SK-N-SH (cell line): ENCODE data around the gene TEN1. TPM values are rescaled to one million over a fixed set of nuclear protein-coding genes. Genes with fewer than 3 reads are reported as not detected.

Experiments
- CTCF ChIA-PET: fragments of 300-600, 350-600 bp; formaldehyde crosslinking; extraction: SDS; loops from one replicate; lab custom pipeline; 2021; lab: Yijun Ruan, JAX
- POLR2A ChIA-PET: fragments of 350-600 bp; sonication (Branson Sonifier 250); formaldehyde crosslinking; extraction: SDS; loops from one replicate; lab custom pipeline; 2020; ENCODE audit warnings: antibody characterized with exemption, inconsistent platforms; lab: Yijun Ruan, JAX
- DNase-seq: peaks from one replicate; pipeline ENCODE4 v3.0.0; 2012
- H2AFZ ChIP-seq: fragments of 200-600 bp; sonication (generic); 2 replicates; pipeline ENCODE4 v1.8.1; 2016; ENCODE audit warnings: antibody characterized with exemption, mild to moderate bottlenecking, low read depth
- H3F3A ChIP-seq: fragments of 200-600 bp; sonication (generic); replicated peaks from 2 replicates; pipeline ENCODE3; 2016; ENCODE audit warnings: antibody characterized with exemption, mild to moderate bottlenecking; ENCODE audit not compliant: insufficient read depth
- H3K27ac ChIP-seq, 2 experiments: fragments of 200-500 bp in 1 of 2; fragments of 200-600 bp in 1 of 2; sonication (Bioruptor generic) in 1 of 2; sonication (generic), shearing (Covaris generic) in 1 of 2; 2 replicates each; pipeline versions ENCODE4 v1.5.1 to v1.6.1; 2014 to 2016; ENCODE audit warnings: low read depth in 2 of 2, inconsistent platforms in 1 of 2, low read length in 1 of 2, mild to moderate bottlenecking in 1 of 2, mixed read lengths in 1 of 2
- H3K27me3 ChIP-seq: fragments of 200-600 bp; sonication (generic), shearing (Covaris generic); 2 replicates; pipeline ENCODE4 v1.6.1; 2016; ENCODE audit warnings: mixed run types; ENCODE audit not compliant: insufficient read depth
- H3K36me3 ChIP-seq, 2 experiments: fragments of 200-500 bp in 1 of 2; fragments of 200-600 bp in 1 of 2; sonication (Bioruptor generic) in 1 of 2; sonication (generic) in 1 of 2; replicated peaks in 1 of 2; 2 replicates each; pipeline versions ENCODE3 to v1.5.1; 2014 to 2016; ENCODE audit warnings: low read length in 1 of 2, mild to moderate bottlenecking in 1 of 2; ENCODE audit not compliant: insufficient read depth in 2 of 2, control insufficient read depth in 1 of 2
- H3K4me1 ChIP-seq, 2 experiments: fragments of 200-500 bp in 1 of 2; fragments of 200-600 bp in 1 of 2; sonication (Bioruptor generic) in 1 of 2; sonication (generic), shearing (Covaris generic) in 1 of 2; 2 replicates each; pipeline versions ENCODE4 v1.5.1 to v1.6.1; 2014 to 2016; ENCODE audit warnings: low read depth in 1 of 2, low read length in 1 of 2, mixed run types in 1 of 2; ENCODE audit not compliant: insufficient read depth in 2 of 2, control insufficient read depth in 1 of 2
- H3K4me2 ChIP-seq: fragments of 200-600 bp; sonication (generic), shearing (Covaris generic); 2 replicates; pipeline ENCODE4 v1.6.1; 2017; ENCODE audit warnings: mixed run types
- H3K4me3 ChIP-seq, 2 experiments: fragments of 200-500 bp in 1 of 2; fragments of 200-600 bp in 1 of 2; sonication (Bioruptor generic) in 1 of 2; sonication (generic), shearing (Covaris generic) in 1 of 2; 2 replicates each; pipeline versions ENCODE4 v1.5.1 to v1.8.1; 2014 to 2016; ENCODE audit warnings: low read depth in 2 of 2, inconsistent platforms in 1 of 2, low read length in 1 of 2, mild to moderate bottlenecking in 1 of 2, mixed read lengths in 1 of 2, moderate library complexity in 1 of 2
- H3K79me2 ChIP-seq: fragments of 200-600 bp; sonication (generic); 2 replicates; pipeline ENCODE4 v1.8.1; 2017; ENCODE audit warnings: mild to moderate bottlenecking; ENCODE audit not compliant: insufficient read depth
- H3K9ac ChIP-seq: fragments of 200-600 bp; sonication (generic); 2 replicates; pipeline ENCODE4 v1.6.1; 2017; ENCODE audit warnings: mixed run types
- H3K9me2 ChIP-seq: fragments of 200-600 bp; sonication (generic); 2 replicates; pipeline ENCODE4 v1.6.1; 2017; ENCODE audit warnings: mixed run types
- H3K9me3 ChIP-seq: fragments of 200-600 bp; sonication (generic); 2 replicates; pipeline ENCODE4 v1.6.1; 2017; ENCODE audit warnings: mixed run types, mild to moderate bottlenecking, moderate library complexity
- H4K20me1 ChIP-seq: fragments of 200-600 bp; sonication (generic); 2 replicates; pipeline ENCODE4 v1.6.1; 2017; ENCODE audit warnings: mild to moderate bottlenecking, mixed run types; ENCODE audit not compliant: insufficient read depth
- CHD2 ChIP-seq: fragments of 150-350 bp; IDR thresholded peaks from 2 replicates; pipeline ENCODE4 v1.6.1; 2018; ENCODE audit warnings: low read length; ENCODE audit not compliant: partially characterized antibody
- EP300 ChIP-seq, 2 experiments: IDR thresholded peaks; 2 replicates each; pipeline versions ENCODE4 v1.4.0 to v1.6.1; 2012; ENCODE audit warnings: borderline replicate concordance in 1 of 2, low read depth in 1 of 2, low read length in 1 of 2
- FOSL2 ChIP-seq: IDR thresholded peaks from 2 replicates; pipeline ENCODE4 v1.4.0; 2012; ENCODE audit warnings: low read depth, mild to moderate bottlenecking, moderate library complexity, borderline replicate concordance
- FOXJ3 ChIP-seq: sonication (generic); formaldehyde crosslinking; IDR thresholded peaks from 2 replicates; pipeline ENCODE4 v1.5.1; 2020; ENCODE audit warnings: mild to moderate bottlenecking, missing genetic modification reagents
- FOXM1 ChIP-seq: IDR thresholded peaks from 2 replicates; pipeline ENCODE4 v1.4.0; 2012; ENCODE audit warnings: low read depth, mild to moderate bottlenecking
- GATA2 ChIP-seq: sonication (generic); formaldehyde crosslinking; IDR thresholded peaks from 2 replicates; pipeline ENCODE4 v1.5.0; 2020; ENCODE audit warnings: mild to moderate bottlenecking, missing genetic modification reagents
- MEF2A ChIP-seq: IDR thresholded peaks from 2 replicates; pipeline ENCODE4 v1.4.0; 2012; ENCODE audit warnings: low read depth, borderline replicate concordance
- MXI1 ChIP-seq: IDR thresholded peaks from 2 replicates; pipeline ENCODE4 v1.6.1; 2012; ENCODE audit warnings: mild to moderate bottlenecking, low read depth, low read length, improper control_type of control experiment
- POLR2AphosphoS5 ChIP-seq: IDR thresholded peaks from 2 replicates; pipeline ENCODE4 v1.6.1; 2012; ENCODE audit warnings: low read depth, low read length
- RAD21 ChIP-seq: IDR thresholded peaks from 2 replicates; pipeline ENCODE4 v1.6.1; 2012; ENCODE audit warnings: mild to moderate bottlenecking, low read length
- RCOR1 ChIP-seq: fragments of 150-350 bp; IDR thresholded peaks from 2 replicates; pipeline ENCODE4 v1.6.1; 2017; ENCODE audit warnings: antibody characterized with exemption, low read length
- RXRA ChIP-seq: IDR thresholded peaks from 2 replicates; pipeline ENCODE4 v1.4.0; 2012; ENCODE audit warnings: low read depth, mild to moderate bottlenecking, borderline replicate concordance
- SIN3A ChIP-seq: IDR thresholded peaks from 2 replicates; pipeline ENCODE4 v1.6.1; 2012; ENCODE audit warnings: low read depth, mild to moderate bottlenecking, low read length, moderate library complexity, borderline replicate concordance
- SMC3 ChIP-seq: IDR thresholded peaks from 2 replicates; pipeline ENCODE4 v1.6.1; 2012; ENCODE audit warnings: low read depth, low read length, improper control_type of control experiment
- TAF1 ChIP-seq: IDR thresholded peaks from 2 replicates; pipeline ENCODE4 v1.6.1; 2012; ENCODE audit warnings: low read depth, mild to moderate bottlenecking, low read length, moderate library complexity, borderline replicate concordance
- TCF12 ChIP-seq: IDR thresholded peaks from 2 replicates; pipeline ENCODE4 v1.4.0; 2012
- TEAD4 ChIP-seq: IDR thresholded peaks from 2 replicates; pipeline ENCODE4 v1.4.0; 2012; ENCODE audit warnings: mild to moderate bottlenecking, borderline replicate concordance; ENCODE audit not compliant: insufficient read depth
- USF2 ChIP-seq: fragments of 150-350 bp; IDR thresholded peaks from 2 replicates; pipeline ENCODE4 v1.6.1; 2017; ENCODE audit warnings: antibody characterized with exemption, low read length, low read depth, borderline replicate concordance
- YY1 ChIP-seq: IDR thresholded peaks from 2 replicates; pipeline ENCODE4 v1.4.0; 2012; ENCODE audit warnings: low read depth, mild to moderate bottlenecking
- WGBS: methylation state at CpG from one replicate; pipeline ENCODE4 v1.1.6; 2017; ENCODE audit warnings: low lambda C conversion rate; 5-methylcytosine and 5-hydroxymethylcytosine counted together
- polyA plus RNA-seq, 3 experiments: library from polyadenylated mRNA; depleted of rRNA; stranded (reverse); fragments of >200 nt; gene quantifications; 2 replicates each; pipeline ENCODE4 v1.2.3, GENCODE V29; 2012
- TF ChIP-seq, protein P1 (sequence below): fragments of 150-350 bp; IDR thresholded peaks from 2 replicates; pipeline ENCODE4 v1.6.1; 2016; ENCODE audit warnings: mild to moderate bottlenecking, low read depth, low read length
- TF ChIP-seq, protein P2 (sequence below): IDR thresholded peaks from 2 replicates; pipeline ENCODE4 v1.6.1; 2012; ENCODE audit warnings: mild to moderate bottlenecking, low read depth, low read length, moderate library complexity
- TF ChIP-seq, protein P3 (sequence below): IDR thresholded peaks from 2 replicates; pipeline ENCODE4 v1.4.0; 2012; ENCODE audit warnings: low read depth

Gene TEN1
- polyA plus RNA-seq, 1 of the 3 experiments (the other 2 are of a cell fraction) = 33.6 TPM

GRCh38 chr17:76036497-76037261, 57.6 kb downstream of the TEN1 start:
- no peaks in the 10 kb centered on the region for H3K27me3 ChIP-seq
- peaks cover 36 to 38% of the 10 kb centered on the region in 2 experiments for H3K36me3 ChIP-seq
- H3K4me3 ChIP-seq = no peak overlapping the region
- POLR2A ChIA-PET = interaction anchor here (0.6 to 1.3 kb wide), 5 partner anchors 9 to 232 kb away, joined by 3 to 7 read pairs (median 3); partner anchors contain the start of genes EVPL and SRP68
- WGBS = 65% methylated on average over 21 of the region's 22 CpGs
- peaks cover 11% of the 10 kb centered on the region for H3F3A ChIP-seq
- H3K27ac ChIP-seq = peak overlapping the region in 1 of 2 experiments; percentile 47; a peak in 2 of 4 replicates
- H3K79me2 ChIP-seq = no peaks in the 10 kb centered on the region
- H3K9me3 ChIP-seq = no peaks in the 10 kb centered on the region
- H3K9me2 ChIP-seq = no peaks in the 10 kb centered on the region
- no peak overlapping the region for H2AFZ ChIP-seq
- CTCF ChIA-PET = interaction anchor here (0.8 to 13.5 kb wide), 11 partner anchors 10 to 181 kb away, joined by 3 to 133 read pairs (median 4); partner anchors contain the start of genes CDK3 and MRPL38
- peaks cover 0 to 12% of the 10 kb centered on the region in 2 experiments; a peak in 1 of 4 replicates for H3K4me1 ChIP-seq
- no peak overlapping the region for H3K9ac ChIP-seq
- H4K20me1 ChIP-seq = no peaks in the 10 kb centered on the region
- no peak overlapping the region for H3K4me2 ChIP-seq
- TF ChIP-seq TCF12 = peak; percentile 42; the same call in 1 of the 2 replicates
- TF ChIP-seq FOSL2 = no peak
- peak; percentile 84 for TF ChIP-seq CHD2
- no peak for TF ChIP-seq FOXM1
- TF ChIP-seq YY1 = no peak
- TF ChIP-seq TEAD4 = no peak
- TF ChIP-seq SMC3 = no peak
- TF ChIP-seq FOXJ3 (CRISPR knock-in tag) = peak; percentile 86
- no peak for TF ChIP-seq SIN3A
- TF ChIP-seq RXRA = no peak
- peak in 1 of 2 experiments; percentile 23; a peak in 1 of 4 replicates for TF ChIP-seq EP300 (IDR thresholded peaks at IDR 0.05; ENCODE audit: borderline replicate concordance in 1 of 2, low read depth in 1 of 2, low read length in 1 of 2)
- TF ChIP-seq RAD21 = no peak
- peak; percentile 60; the same call in 1 of the 2 replicates for TF ChIP-seq MXI1
- TF ChIP-seq, protein P1, sequence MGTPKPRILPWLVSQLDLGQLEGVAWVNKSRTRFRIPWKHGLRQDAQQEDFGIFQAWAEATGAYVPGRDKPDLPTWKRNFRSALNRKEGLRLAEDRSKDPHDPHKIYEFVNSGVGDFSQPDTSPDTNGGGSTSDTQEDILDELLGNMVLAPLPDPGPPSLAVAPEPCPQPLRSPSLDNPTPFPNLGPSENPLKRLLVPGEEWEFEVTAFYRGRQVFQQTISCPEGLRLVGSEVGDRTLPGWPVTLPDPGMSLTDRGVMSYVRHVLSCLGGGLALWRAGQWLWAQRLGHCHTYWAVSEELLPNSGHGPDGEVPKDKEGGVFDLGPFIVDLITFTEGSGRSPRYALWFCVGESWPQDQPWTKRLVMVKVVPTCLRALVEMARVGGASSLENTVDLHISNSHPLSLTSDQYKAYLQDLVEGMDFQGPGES = no peak
- TF ChIP-seq, protein P2, sequence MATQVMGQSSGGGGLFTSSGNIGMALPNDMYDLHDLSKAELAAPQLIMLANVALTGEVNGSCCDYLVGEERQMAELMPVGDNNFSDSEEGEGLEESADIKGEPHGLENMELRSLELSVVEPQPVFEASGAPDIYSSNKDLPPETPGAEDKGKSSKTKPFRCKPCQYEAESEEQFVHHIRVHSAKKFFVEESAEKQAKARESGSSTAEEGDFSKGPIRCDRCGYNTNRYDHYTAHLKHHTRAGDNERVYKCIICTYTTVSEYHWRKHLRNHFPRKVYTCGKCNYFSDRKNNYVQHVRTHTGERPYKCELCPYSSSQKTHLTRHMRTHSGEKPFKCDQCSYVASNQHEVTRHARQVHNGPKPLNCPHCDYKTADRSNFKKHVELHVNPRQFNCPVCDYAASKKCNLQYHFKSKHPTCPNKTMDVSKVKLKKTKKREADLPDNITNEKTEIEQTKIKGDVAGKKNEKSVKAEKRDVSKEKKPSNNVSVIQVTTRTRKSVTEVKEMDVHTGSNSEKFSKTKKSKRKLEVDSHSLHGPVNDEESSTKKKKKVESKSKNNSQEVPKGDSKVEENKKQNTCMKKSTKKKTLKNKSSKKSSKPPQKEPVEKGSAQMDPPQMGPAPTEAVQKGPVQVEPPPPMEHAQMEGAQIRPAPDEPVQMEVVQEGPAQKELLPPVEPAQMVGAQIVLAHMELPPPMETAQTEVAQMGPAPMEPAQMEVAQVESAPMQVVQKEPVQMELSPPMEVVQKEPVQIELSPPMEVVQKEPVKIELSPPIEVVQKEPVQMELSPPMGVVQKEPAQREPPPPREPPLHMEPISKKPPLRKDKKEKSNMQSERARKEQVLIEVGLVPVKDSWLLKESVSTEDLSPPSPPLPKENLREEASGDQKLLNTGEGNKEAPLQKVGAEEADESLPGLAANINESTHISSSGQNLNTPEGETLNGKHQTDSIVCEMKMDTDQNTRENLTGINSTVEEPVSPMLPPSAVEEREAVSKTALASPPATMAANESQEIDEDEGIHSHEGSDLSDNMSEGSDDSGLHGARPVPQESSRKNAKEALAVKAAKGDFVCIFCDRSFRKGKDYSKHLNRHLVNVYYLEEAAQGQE = no peak
- peak; percentile 99 for TF ChIP-seq RCOR1
- no peak for TF ChIP-seq GATA2 (CRISPR knock-in tag)
- TF ChIP-seq POLR2AphosphoS5 = no peak
- no peak for TF ChIP-seq MEF2A
- no peak for TF ChIP-seq USF2
- TF ChIP-seq, protein P3, sequence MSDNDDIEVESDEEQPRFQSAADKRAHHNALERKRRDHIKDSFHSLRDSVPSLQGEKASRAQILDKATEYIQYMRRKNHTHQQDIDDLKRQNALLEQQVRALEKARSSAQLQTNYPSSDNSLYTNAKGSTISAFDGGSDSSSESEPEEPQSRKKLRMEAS = no peak
- TF ChIP-seq TAF1 = no peak
- peak; percentile 89 for DNase-seq
